SIG-M5 treated with dmso at 0.1 percent for 504 hours (cell line): ENCODE data around the gene GADD45A.
A peak's percentile ranks its signal among the peaks of the same experiment; 100 is the strongest.

Experiments used
- DNase-seq: peaks from one replicate; lab custom pipeline; 2025; ENCODE audit not compliant: unreplicated experiment; lab: John Stamatoyannopoulos, UW

GADD45A gene

GRCh38 chr1:67687649-67688048, 2.6 kb downstream of the GADD45A start:
- DNase-seq, result peak; percentile 81

GRCh38 chr1:67688526-67689219, 3.7 kb downstream of the GADD45A start:
- peak; percentile 43 for DNase-seq

- DNase-seq, result no peak
Observed at GRCh38 chr1:67689267-67690017, 4.4 kb downstream of the GADD45A start.

- no peak for DNase-seq
Observed at GRCh38 chr1:67690018-67690363, 5.0 kb downstream of the GADD45A start.

GRCh38 chr1:67690411-67690810, 5.4 kb downstream of the GADD45A start:
- no peak for DNase-seq

- DNase-seq, result no peak
Observed at GRCh38 chr1:67691712-67692111, 6.7 kb downstream of the GADD45A start.

- DNase-seq, result no peak
Observed at GRCh38 chr1:67695963-67696362, 11.0 kb downstream of the GADD45A start.

- no peak for DNase-seq
Observed at GRCh38 chr1:67696708-67697107, 11.7 kb downstream of the GADD45A start.

GRCh38 chr1:67700220-67700619, 15.2 kb downstream of the GADD45A start:
- DNase-seq, result no peak

GRCh38 chr1:67700692-67701410, 15.8 kb downstream of the GADD45A start:
- DNase-seq, result no peak

GRCh38 chr1:67701876-67702275, 16.9 kb downstream of the GADD45A start:
- DNase-seq, result no peak

GRCh38 chr1:67704351-67704750, 19.4 kb downstream of the GADD45A start:
- DNase-seq, result no peak

GRCh38 chr1:67705735-67706453, 20.9 kb downstream of the GADD45A start:
- no peak for DNase-seq

GRCh38 chr1:67708606-67709005, 23.6 kb downstream of the GADD45A start:
- no peak for DNase-seq

GRCh38 chr1:67710417-67710816, 25.4 kb downstream of the GADD45A start:
- DNase-seq, result no peak

- DNase-seq, result no peak
Observed at GRCh38 chr1:67711158-67711854, 26.3 kb downstream of the GADD45A start.

- no peak for DNase-seq
Observed at GRCh38 chr1:67711855-67712212, 26.8 kb downstream of the GADD45A start.

GRCh38 chr1:67713057-67713846, 28.3 kb downstream of the GADD45A start:
- no peak for DNase-seq

GRCh38 chr1:67715819-67716218, 30.8 kb downstream of the GADD45A start:
- no peak for DNase-seq

GRCh38 chr1:67716800-67717199, 31.8 kb downstream of the GADD45A start:
- no peak for DNase-seq
